Stimulated activated CD4-positive, alpha-beta T cell treated with anti-CD3 and anti-CD28 coated beads, Interleukin-4, amount 100 ng/mL, for 1 hour (primary cell): ENCODE results near the gene NUDT14.

Experiments used
- DNase-seq: peaks from one replicate; pipeline ENCODE4 v3.0.0-alpha.2; 2020

NUDT14 gene

GRCh38 chr14:105196265-105196960 lies 15.3 kb upstream of the NUDT14 start:
- DNase-seq, result no peak

GRCh38 chr14:105195522-105196264 lies 14.6 kb upstream of the NUDT14 start:
- no peak for DNase-seq

GRCh38 chr14:105195051-105195450 lies 13.9 kb upstream of the NUDT14 start:
- no peak for DNase-seq

- peak; percentile 33 for DNase-seq
Observed at GRCh38 chr14:105193916-105194782, 13.0 kb upstream of the NUDT14 start.

GRCh38 chr14:105192866-105193731 lies 12.0 kb upstream of the NUDT14 start:
- DNase-seq, result peak; percentile 43

- no peak for DNase-seq
Observed at GRCh38 chr14:105187935-105188524, 6.9 kb upstream of the NUDT14 start.

GRCh38 chr14:105187116-105187515 lies 6.0 kb upstream of the NUDT14 start:
- no peak for DNase-seq

GRCh38 chr14:105185973-105186372 lies 4.9 kb upstream of the NUDT14 start:
- DNase-seq, result no peak

- no peak for DNase-seq
Observed at GRCh38 chr14:105185001-105185400, 3.9 kb upstream of the NUDT14 start.

- DNase-seq, result no peak
Observed at GRCh38 chr14:105184461-105184860, 3.3 kb upstream of the NUDT14 start.

GRCh38 chr14:105182296-105183020 lies 1.3 kb upstream of the NUDT14 start:
- no peak for DNase-seq

GRCh38 chr14:105181549-105182295 lies 610 bp upstream of the NUDT14 start:
- DNase-seq, result no peak

- DNase-seq, result no peak
Observed at GRCh38 chr14:105179191-105179590, 1.9 kb downstream of the NUDT14 start.

- DNase-seq, result no peak
Observed at GRCh38 chr14:105178868-105179140, 2.3 kb downstream of the NUDT14 start.

GRCh38 chr14:105178069-105178867 lies 2.8 kb downstream of the NUDT14 start:
- no peak for DNase-seq

- no peak for DNase-seq
Observed at GRCh38 chr14:105177082-105177481, 4.0 kb downstream of the NUDT14 start.

- DNase-seq, result no peak
Observed at GRCh38 chr14:105176513-105176912, 4.6 kb downstream of the NUDT14 start.

- peak; percentile 15 for DNase-seq
Observed at GRCh38 chr14:105173901-105174894, 6.9 kb downstream of the NUDT14 start.

GRCh38 chr14:105173145-105173544 lies 8.0 kb downstream of the NUDT14 start:
- no peak for DNase-seq
